Activated naive CD8-positive, alpha-beta T cell (primary cell): ENCODE data around the gene MYL7.

Source experiments
- H3K27ac Mint-ChIP-seq: one replicate; pipeline ENCODE4 v1.8.0; 2021; ENCODE audit warnings: mixed read lengths
- H3K27me3 Mint-ChIP-seq: one replicate; pipeline ENCODE4 v1.8.0; 2021; ENCODE audit warnings: mixed read lengths
- H3K36me3 Mint-ChIP-seq: one replicate; pipeline ENCODE4 v1.8.0; 2021; ENCODE audit warnings: mixed read lengths
- H3K4me1 Mint-ChIP-seq: one replicate; pipeline ENCODE4 v1.8.0; 2021; ENCODE audit warnings: low read depth, mixed read lengths
- H3K4me3 Mint-ChIP-seq: one replicate; pipeline ENCODE4 v1.8.0; 2021; ENCODE audit warnings: mild to moderate bottlenecking, mixed read lengths
- H3K9me3 Mint-ChIP-seq: one replicate; pipeline ENCODE4 v1.8.0; 2021; ENCODE audit warnings: low read depth, mixed read lengths

Gene MYL7

GRCh38 chr7:44148961-44149536 lies 7.9 kb upstream of the MYL7 start:
- peak overlapping the region; percentile 68 for H3K27ac Mint-ChIP-seq
- peaks cover 4% of the 10 kb centered on the region for H3K4me1 Mint-ChIP-seq
- no peak overlapping the region for H3K4me3 Mint-ChIP-seq

DNA sequence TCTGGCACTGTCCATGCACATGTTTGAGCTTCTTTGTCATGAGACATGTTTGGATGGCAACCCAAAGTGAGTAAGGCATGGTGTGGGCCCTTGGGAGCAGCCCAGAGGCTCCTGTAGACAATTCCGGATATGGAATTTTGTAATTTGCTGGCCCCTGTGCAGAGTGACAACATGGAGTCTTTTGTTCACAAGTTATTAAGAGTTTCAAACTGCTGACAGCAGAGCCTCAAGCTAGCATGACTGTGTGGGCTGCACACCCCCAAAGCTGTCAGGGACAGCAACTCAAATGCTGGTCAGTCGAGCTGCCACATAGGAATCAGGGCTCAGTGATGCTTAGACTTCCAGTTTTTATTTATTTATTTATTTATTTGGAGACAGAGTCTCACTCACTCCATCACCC lies 7.0 kb upstream of the MYL7 start:
- peaks cover 4% of the 10 kb centered on the region for H3K4me1 Mint-ChIP-seq
- no peaks in the 10 kb centered on the region for H3K9me3 Mint-ChIP-seq
- no peaks in the 10 kb centered on the region for H3K27me3 Mint-ChIP-seq
- no peak overlapping the region for H3K27ac Mint-ChIP-seq
- H3K36me3 Mint-ChIP-seq: no peaks in the 10 kb centered on the region
- no peak overlapping the region for H3K4me3 Mint-ChIP-seq

More at GRCh38 chr7:44148961-44149536, 7.9 kb upstream of the MYL7 start:
- H3K27me3 Mint-ChIP-seq: no peaks in the 10 kb centered on the region
- H3K36me3 Mint-ChIP-seq: no peaks in the 10 kb centered on the region
- H3K9me3 Mint-ChIP-seq: no peaks in the 10 kb centered on the region

DNA sequence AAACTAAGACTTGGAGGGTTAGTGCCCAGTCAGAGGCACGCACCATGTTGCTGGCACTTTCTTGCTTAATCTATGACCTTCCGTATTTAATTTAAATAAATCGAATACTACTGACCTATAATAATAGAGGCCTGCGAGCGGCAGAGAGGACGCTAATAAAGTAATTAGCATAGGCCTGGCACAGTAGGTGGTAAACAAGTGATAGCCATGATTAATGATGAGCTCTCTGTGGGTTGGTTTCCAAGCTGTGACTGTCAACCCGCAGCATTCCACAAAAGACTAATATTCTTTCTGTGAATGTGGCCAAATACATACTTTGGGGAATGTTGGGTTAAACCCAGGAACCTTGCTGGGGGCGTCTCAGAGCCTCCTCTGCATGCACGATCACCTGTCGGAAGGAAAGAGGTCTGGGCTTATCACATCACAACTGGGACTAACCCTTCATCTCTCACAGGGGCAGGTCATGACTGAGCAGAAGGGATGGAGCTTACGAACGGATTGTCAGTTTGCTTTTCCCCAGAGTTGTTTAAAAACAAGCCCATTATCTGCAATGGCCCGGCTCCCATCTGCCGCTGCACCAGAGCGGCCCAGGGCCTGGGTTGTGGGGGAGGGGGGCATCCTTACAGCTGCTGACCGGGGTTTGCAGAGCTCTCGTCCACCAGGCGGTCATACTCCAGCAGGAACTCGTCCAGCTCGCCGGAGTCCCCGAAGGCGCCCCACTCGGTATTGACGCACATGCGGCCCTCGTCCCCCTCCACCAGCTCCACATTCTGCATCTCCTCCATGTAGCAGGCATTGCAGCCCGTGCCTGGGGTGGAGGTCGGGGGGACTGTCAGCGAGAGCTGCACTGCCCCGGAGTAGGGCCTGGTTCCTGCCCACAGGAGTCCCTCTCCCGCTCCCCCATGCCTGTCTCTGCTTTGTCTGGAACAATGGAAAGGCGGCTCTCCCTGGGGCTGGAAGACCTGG lies 6.2 kb upstream of the MYL7 start:
- no peak overlapping the region for H3K27ac Mint-ChIP-seq
- H3K9me3 Mint-ChIP-seq: no peaks in the 10 kb centered on the region
- no peaks in the 10 kb centered on the region for H3K27me3 Mint-ChIP-seq
- H3K4me3 Mint-ChIP-seq: peak overlapping the region; percentile 17
- H3K36me3 Mint-ChIP-seq: no peaks in the 10 kb centered on the region
- peaks cover 4% of the 10 kb centered on the region for H3K4me1 Mint-ChIP-seq

DNA sequence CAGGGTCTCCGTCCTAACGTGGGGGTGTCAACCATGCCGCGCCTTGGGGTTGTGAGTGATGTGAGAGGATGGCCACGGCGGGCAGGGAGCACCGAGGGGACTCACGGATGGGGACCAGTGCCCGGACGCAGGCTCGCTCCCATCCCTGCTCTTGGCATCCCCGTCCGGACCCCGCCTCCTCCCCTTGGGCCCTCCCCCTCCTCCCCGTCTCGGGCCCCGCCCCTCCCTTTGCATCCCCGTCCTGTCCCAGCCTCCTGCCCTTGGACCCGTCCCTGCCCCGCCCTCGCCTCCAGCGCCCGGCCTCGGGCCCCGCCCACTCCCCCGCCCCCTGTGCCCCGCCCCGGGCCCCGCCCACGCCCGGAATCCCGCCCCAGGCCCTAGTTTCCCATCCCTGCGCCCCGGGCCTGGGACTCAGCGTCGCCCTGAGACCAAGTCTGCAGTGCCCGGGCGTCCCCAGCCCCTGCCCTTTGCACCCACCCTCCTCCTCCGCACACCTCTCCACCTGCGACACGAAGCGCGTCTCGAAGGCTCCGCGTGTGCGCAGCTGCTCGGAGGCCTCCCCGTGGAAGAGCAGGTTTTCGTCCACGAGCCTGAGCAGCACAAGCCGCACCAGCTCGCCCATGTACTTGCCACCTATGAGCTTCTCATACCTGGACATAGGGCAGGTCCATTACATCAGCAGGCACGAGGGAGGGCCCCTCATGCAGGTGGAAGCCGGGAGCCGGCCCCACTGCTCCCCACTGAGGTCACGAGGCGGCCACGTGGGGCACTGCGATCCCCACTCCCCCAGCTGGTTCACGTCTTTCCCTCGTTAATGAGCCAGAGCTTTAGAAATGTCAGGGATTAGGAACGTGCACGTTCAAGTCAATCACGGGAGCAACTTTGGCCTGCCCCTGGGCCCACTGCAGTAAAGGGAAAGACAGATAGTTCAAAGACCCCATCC lies 5.1 kb upstream of the MYL7 start:
- Mint-ChIP-seq H3K4me3 (peak overlapping the region; percentile 83), H3K27ac (no peak overlapping the region), H3K27me3 (no peaks in the 10 kb centered on the region), H3K9me3 (no peaks in the 10 kb centered on the region), H3K36me3 (no peaks in the 10 kb centered on the region), H3K4me1 (peaks cover 4% of the 10 kb centered on the region)

DNA sequence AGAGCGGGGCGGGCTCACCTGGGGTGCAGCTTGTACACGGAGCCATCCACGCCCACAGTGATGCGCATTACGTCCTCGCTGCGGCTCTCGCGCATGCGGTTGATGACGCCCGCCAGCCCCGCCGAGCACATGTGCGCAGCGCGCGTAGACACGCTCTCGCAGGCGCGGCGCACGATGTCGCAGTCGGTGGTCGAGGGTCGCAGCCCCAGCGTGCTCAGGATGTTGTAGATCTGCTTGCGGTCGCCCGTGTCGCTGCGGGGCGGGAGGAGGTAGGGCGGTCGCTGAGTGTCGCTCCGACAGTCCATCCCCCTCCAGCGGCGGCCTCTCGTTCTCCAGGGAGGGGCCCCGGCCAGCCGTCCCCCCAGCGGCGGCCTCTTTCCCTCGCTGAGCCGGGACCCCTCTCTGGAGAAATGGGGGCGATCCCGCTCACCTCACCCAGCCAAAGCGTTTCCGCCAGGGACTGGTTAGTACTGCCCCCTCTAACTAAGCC lies 4.4 kb upstream of the MYL7 start:
- H3K27me3 Mint-ChIP-seq: no peaks in the 10 kb centered on the region
- peaks cover 4% of the 10 kb centered on the region for H3K4me1 Mint-ChIP-seq
- no peaks in the 10 kb centered on the region for H3K36me3 Mint-ChIP-seq
- H3K27ac Mint-ChIP-seq: peak overlapping the region; percentile 84
- peak overlapping the region; percentile 83 for H3K4me3 Mint-ChIP-seq
- no peaks in the 10 kb centered on the region for H3K9me3 Mint-ChIP-seq

DNA sequence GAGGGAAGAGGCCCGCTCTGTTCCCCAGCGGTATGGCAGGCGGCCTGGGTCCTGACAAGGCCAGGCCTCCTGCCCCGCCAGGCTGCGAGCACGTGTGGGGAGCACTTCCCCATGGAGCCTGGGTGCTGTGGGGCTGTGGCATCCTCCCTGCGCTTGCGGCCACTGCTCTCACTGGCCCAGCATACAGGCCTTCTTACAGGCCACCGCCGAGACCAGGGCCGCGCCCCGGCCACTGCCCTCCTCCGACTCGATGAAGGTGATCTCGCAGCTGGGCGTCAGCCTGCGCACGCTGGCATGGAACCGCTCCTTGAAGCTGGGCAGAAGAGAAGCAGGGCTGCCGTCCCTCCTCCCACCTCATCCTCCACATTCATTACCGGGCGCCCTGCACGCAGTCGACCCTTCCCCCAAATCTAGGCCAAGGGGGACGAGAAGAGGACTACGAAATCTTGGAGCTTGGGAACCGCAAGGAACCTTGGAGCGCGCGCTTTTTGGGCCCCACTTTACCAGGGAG lies 3.9 kb upstream of the MYL7 start:
- peaks cover 4% of the 10 kb centered on the region for H3K4me1 Mint-ChIP-seq
- no peaks in the 10 kb centered on the region for H3K9me3 Mint-ChIP-seq
- H3K4me3 Mint-ChIP-seq: peak overlapping the region; percentile 83
- H3K27me3 Mint-ChIP-seq: no peaks in the 10 kb centered on the region
- H3K27ac Mint-ChIP-seq: peak overlapping the region; percentile 84
- no peaks in the 10 kb centered on the region for H3K36me3 Mint-ChIP-seq

- no peak overlapping the region for H3K4me3 Mint-ChIP-seq
- H3K27ac Mint-ChIP-seq: no peak overlapping the region
- no peaks in the 10 kb centered on the region for H3K9me3 Mint-ChIP-seq
- H3K4me1 Mint-ChIP-seq: peaks cover 4% of the 10 kb centered on the region
- no peaks in the 10 kb centered on the region for H3K27me3 Mint-ChIP-seq
- H3K36me3 Mint-ChIP-seq: no peaks in the 10 kb centered on the region
Observed at GRCh38 chr7:44144426-44144967, 3.4 kb upstream of the MYL7 start.

DNA sequence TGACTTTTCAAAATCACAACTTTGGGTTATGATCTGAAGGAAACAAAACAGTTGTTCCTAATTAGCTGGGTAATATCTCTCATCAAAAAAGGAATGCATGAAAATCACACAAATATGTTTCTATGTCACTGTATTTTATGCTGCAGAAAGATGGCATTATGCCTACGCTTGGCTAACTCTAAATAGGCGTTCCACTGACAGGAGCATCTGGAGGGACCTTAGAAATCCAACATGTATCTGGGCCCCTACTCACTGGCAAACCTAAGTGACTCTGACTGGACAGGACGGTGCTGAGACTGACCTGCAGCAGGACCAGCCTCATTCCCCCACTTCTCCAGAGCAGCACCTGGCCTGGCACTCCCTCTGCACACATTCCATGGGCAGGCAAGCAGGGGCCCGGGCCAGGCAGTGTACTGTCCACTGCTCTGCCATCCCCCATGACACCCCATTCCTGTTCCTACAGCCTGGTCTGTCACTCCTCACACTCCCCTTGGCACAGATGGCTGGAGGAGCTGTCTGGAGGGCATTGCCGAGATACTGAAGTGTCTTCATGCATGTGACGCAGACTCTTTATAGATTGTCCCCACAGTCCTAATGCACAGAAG lies 2.6 kb upstream of the MYL7 start:
- Mint-ChIP-seq H3K27me3 (no peaks in the 10 kb centered on the region), H3K36me3 (no peaks in the 10 kb centered on the region), H3K9me3 (no peaks in the 10 kb centered on the region), H3K27ac (no peak overlapping the region), H3K4me3 (no peak overlapping the region), H3K4me1 (peaks cover 4% of the 10 kb centered on the region)

- no peaks in the 10 kb centered on the region for H3K27me3 Mint-ChIP-seq
- no peaks in the 10 kb centered on the region for H3K36me3 Mint-ChIP-seq
- no peak overlapping the region for H3K4me3 Mint-ChIP-seq
- H3K4me1 Mint-ChIP-seq: peaks cover 4% of the 10 kb centered on the region
- no peaks in the 10 kb centered on the region for H3K9me3 Mint-ChIP-seq
- no peak overlapping the region for H3K27ac Mint-ChIP-seq
Observed at GRCh38 chr7:44142028-44142427, 896 bp upstream of the MYL7 start.

DNA sequence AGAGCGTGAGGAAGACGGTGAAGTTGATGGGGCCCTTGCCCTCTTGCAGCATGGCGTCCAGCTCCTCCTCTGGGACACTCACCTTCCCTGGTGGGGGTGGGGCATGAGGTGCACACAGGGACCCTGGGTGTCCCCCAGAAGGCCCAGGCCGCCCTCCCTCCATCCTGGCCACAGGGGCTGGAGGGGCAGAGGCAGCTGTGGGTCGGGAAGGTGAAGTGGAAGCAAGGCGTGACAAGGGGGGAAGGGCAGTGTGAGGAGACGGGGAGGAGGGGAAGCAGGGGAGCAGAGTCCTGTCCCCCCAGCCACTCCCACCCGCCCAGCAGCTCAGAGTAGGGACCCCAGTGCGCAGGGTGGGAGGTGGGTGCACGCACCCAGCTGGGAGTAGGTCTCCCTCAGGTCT lies 791 bp downstream of the MYL7 start:
- Mint-ChIP-seq H3K4me3 (no peak overlapping the region), H3K4me1 (peaks cover 2% of the 10 kb centered on the region), H3K9me3 (no peaks in the 10 kb centered on the region), H3K27ac (no peak overlapping the region), H3K36me3 (no peaks in the 10 kb centered on the region), H3K27me3 (no peaks in the 10 kb centered on the region)

DNA sequence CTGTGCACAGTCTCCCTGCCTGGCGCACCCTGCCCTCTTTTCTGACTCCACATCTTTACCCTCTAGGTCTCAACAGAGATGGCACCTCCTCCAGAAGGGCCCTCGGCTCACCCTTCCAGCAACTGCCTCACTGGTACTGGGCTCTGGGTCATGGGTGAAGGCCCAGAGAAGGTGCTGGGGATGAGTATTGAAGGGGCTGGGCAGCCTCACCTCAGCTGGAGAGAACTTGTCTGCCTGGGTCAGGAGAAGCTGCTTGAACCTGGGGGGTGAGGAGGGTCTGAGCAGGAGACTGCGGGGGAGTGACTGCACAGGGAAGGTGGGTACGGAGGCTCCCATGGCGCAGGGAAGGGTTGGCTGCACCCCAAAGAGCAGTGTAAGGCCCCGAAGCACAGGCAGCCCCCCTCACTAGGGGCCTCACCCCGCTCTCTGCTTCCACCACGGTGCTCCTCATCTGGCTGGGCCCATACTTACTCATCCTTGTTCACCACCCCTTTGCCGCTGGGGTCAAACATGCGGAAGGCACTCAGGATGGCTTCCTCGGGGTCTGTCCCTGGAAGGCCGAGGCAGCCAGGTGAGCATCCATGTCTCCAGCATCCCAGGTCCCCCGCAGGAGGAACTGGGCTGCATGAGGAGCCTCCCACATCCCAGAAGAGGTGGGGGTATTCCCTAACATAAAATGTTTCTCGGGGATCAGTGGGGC lies 1.7 kb downstream of the MYL7 start:
- Mint-ChIP-seq H3K36me3 (no peaks in the 10 kb centered on the region), H3K27me3 (no peaks in the 10 kb centered on the region), H3K4me1 (no peaks in the 10 kb centered on the region), H3K4me3 (no peak overlapping the region), H3K9me3 (no peaks in the 10 kb centered on the region), H3K27ac (no peak overlapping the region)

DNA sequence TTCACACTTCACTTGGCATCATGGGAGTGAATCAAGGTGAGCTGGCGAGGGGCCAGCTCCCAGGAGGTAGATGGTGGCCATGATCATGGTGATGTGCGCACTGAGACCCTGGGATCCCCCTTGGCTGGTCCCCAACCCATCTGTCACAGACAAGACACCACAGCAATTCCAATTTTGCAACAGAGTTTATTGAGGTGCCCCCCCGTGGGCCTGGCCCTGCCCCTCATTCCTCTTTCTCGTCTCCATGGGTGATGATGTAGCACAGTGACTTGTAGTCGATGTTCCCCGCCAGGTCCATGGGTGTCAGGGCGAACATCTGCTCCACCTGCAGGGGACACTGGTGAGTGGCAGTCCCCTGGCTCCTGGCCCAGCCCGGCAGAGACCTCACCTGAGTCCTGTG lies 2.4 kb downstream of the MYL7 start:
- no peaks in the 10 kb centered on the region for H3K27me3 Mint-ChIP-seq
- no peak overlapping the region for H3K27ac Mint-ChIP-seq
- no peak overlapping the region for H3K4me3 Mint-ChIP-seq
- no peaks in the 10 kb centered on the region for H3K4me1 Mint-ChIP-seq
- no peaks in the 10 kb centered on the region for H3K36me3 Mint-ChIP-seq
- no peaks in the 10 kb centered on the region for H3K9me3 Mint-ChIP-seq

GRCh38 chr7:44136731-44137130 lies 4.4 kb downstream of the MYL7 start:
- no peak overlapping the region for H3K27ac Mint-ChIP-seq
- no peaks in the 10 kb centered on the region for H3K27me3 Mint-ChIP-seq

More at GRCh38 chr7:44136731-44137130, 4.4 kb downstream of the MYL7 start:
- Mint-ChIP-seq H3K36me3 (no peaks in the 10 kb centered on the region), H3K9me3 (no peaks in the 10 kb centered on the region), H3K4me1 (no peaks in the 10 kb centered on the region), H3K4me3 (no peak overlapping the region)
